GM19452 (cell line): Measurements from ENCODE around the gene PTGES2.

Experiments used
- ATAC-seq: cut with Tn5 transposase; IDR thresholded peaks from one replicate; pipeline ENCODE4 v1.9.1; 2021; ENCODE audit not compliant: unreplicated experiment

Gene PTGES2

DNA sequence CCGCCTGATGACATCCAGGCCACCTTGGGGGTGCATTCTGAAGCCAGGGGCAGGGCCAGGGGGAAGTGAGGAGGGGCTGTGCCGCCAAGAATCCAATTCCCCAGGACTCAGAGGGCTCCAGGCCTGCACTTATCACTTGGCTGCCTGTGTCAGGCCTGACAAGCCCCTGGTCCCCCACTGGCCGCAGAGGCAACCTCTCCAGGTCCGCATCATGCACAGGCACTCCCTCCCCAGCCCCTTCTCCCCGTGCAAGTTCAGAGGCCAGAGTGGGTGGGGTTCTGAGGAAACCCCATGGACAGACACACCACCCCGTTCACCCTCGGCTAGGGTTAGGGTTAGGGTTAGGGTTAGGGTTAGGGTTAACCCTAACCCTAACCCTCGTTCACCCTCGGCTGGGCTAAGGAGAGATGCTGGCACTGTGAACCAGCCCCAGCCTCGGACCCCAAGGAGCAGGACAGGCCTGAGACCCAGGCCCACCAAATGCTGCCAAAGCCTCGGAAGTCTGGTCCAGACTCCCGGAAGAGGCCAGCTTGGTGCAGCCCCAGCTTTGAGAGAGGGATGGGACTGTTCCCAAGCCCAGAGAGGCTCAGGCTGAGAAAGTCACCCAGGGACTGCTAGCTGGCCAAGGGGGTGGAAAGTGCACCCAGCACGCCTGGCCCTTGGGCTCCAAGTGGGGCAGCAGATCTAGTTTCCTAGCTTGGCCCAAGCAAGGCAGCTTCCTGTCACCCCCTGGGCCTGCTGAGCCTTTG lies 26.6 kb upstream of the PTGES2 start:
- no peak for ATAC-seq

- ATAC-seq = no peak
Observed at GRCh38 chr9:128153060-128153946, 25.8 kb upstream of the PTGES2 start.

DNA sequence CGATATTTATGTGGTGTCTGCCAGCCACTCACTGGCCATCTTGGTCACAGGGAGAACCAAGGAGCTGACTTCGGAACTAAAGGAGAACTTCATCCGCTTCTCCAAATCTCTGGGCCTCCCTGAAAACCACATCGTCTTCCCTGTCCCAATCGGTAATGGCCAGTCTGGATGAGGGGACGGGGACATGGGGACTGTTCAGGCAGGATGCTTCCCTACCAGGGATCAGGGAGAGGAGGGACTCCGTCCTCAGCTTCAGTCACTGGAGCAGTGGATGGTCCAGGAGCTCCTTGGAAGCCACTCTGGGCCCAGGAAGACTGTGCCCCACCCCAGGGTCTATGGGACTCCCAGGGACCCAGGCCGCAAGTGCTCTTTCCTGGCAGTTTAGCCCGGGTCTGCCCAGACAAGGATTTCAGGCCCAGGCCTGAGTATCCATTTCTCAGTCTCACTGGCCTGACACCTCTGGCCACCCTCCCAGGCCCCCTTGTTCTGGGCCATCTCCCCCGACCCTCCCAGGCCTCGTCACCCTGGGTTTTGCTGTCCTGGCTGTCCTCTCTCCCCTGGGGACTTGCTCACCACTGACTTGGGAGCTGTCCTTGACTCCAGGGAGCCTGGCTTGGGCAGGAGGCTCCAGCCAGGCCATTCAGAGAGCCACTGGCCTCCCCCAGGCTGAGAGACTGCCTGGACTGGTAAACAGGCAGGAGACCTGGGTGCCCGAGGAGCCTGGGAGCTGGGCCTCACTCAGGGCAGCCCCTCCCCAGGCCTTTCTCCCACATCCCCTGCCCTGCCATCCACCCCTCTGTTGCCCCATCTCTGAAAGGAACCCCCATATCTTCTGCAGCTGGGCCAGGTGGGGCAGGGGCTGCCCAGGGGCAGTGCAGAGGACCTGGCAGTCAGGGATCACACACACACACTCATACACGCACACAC lies 24.9 kb upstream of the PTGES2 start:
- ATAC-seq = no peak

GRCh38 chr9:128151309-128152132 lies 24.0 kb upstream of the PTGES2 start:
- ATAC-seq = no peak

DNA sequence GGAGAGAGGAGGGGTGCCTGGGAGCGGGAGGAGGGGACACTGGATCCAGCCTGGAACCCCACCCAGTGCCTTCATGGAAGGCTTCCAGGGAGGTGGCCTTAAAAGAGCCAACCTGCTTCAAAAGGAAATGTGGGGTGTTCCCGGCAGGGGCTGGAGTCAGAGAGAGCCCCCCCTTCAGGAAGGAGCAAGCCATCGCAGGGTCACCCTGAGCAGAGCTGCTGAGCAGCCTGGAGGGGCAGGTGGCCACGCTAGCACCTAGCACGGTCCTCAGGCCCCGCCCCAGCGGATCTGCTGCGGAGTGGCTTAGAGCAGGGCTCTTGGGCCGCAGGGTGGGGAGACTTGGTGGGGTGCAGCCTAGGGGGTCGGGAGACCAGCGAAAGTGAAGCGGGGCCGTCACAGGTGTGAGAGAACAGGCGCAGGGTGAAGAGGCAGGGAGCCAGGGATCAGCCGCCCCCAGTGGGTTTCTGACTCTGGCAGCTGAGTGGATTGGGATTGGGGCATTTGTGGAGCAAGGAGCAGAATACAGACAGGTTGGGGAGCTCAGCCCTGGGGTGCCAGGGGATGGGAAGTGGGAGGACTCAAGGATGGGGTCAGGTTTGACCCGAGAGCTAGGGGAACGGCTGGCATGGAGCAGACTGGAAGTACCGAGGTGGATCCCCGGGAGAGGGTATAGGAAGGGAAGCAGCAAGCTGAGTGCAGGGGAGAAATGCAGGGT lies 23.2 kb upstream of the PTGES2 start:
- no peak for ATAC-seq

- ATAC-seq = no peak
Observed at GRCh38 chr9:128149951-128150593, 22.5 kb upstream of the PTGES2 start.

- ATAC-seq = no peak
Observed at GRCh38 chr9:128149001-128149701, 21.6 kb upstream of the PTGES2 start, which contains the start of gene LCN2. LCN2 (plus strand) TSS chr9:128149453; CDS start chr9:128149526, 73 bp downstream.

DNA sequence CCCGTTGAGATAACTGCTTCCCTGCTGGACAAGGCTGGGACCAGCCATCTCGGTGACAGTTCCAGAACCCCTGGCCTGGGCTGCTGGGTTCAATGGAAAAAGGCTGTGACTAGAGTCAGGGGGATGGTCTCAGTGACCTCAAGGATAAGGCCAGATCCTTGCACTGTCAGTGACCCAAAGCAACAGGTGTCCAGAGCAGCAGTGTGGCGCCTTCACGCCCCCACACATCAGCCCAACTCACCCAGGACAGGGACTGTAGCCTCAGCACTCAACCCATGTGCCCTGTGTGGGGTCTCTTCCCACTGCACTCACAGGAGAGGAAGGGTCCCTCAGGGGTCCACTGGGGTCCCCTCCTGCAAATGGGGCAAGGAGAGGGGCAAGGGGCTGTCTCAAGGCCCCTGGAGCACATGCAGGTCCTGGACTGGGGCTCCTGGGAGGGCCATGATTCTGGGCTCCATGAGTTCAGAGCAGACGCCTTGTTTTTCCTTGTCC lies 21.0 kb upstream of the PTGES2 start:
- ATAC-seq = no peak

- no peak for ATAC-seq
Observed at GRCh38 chr9:128146591-128147120, 19.1 kb upstream of the PTGES2 start.

DNA sequence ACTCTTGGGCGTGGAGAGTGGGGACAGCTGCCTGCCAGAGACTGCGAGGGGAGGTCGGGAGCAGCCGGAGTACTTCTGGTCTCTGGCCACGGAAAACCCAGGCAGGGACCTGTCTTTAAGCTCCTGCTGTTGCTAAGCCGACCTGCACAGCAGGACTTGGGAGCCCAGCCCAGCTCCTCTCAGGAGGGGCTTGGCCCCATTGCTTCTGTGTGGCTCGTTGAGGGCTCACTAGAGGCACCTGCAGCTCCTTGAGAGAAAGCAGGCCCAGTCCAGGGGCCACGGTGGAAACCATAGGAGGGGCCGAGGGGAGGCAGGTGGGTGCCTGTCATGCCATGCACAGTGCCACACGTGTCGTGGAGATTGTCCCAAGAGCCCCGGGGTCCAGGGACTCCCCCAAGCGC lies 18.4 kb upstream of the PTGES2 start:
- no peak for ATAC-seq

DNA sequence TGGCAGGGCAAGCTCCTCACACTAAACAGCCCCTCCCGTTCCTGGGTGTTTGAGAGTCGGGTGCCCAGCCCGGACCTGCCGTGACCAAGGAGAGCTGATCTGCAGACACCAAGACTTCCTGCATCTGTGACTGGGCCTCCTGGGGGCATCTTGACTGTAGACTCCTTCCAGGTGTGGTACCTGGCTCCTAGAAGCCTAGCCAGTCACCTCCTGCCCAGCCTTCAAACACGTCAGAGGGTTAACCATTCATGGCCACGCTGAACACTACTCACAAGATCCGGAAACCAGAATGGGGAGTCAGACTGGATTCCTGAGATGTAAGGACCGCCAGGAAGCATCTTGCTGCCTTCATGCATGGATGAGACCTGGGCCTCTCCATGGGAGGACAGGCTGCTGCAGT lies 18.0 kb upstream of the PTGES2 start:
- ATAC-seq = no peak

DNA sequence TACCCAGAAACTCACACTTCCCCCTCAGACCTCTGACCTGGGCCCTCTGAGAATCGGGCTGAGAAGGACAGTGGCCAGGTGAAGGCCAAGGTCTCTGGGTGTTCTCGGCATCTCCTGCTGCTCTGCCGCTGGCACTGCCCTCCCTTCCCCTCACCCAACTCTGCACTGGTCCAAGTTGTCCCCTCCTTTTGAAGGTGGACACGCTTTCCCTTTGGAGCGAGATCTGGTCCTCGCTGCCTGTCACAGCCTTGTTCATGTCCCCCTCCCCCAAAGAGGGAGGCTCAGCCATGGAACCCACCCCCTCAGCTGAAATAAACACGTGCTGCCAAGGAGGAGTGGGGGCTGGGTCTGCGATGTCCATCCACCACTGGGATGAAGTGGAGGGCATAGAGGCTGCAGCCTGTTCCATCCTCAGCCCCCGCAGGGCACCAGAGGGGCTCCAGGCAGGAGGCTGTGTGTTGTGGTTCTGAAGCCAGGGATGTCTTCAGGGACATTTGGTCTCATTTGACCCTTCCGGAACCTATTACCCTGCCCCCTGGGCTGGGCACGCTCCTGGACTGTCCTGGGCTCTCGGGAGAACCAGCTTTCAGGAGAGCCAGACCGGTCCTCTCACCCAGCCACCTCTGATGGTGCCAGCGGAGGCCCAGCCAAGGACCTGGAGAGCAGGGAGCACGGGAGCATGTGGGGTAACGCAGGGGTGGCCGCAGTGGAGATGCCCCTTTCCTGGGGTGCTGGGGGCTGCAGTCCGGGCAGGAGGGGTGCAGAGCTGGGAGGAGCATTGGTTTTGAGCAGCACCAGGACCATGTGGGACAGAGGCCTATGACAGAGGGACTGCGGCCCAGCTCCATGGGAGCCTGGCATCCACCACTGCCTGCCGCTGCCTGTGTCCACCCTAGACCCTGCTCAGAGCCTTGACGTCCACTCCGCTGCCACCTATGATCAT lies 17.0 kb upstream of the PTGES2 start:
- no peak for ATAC-seq

DNA sequence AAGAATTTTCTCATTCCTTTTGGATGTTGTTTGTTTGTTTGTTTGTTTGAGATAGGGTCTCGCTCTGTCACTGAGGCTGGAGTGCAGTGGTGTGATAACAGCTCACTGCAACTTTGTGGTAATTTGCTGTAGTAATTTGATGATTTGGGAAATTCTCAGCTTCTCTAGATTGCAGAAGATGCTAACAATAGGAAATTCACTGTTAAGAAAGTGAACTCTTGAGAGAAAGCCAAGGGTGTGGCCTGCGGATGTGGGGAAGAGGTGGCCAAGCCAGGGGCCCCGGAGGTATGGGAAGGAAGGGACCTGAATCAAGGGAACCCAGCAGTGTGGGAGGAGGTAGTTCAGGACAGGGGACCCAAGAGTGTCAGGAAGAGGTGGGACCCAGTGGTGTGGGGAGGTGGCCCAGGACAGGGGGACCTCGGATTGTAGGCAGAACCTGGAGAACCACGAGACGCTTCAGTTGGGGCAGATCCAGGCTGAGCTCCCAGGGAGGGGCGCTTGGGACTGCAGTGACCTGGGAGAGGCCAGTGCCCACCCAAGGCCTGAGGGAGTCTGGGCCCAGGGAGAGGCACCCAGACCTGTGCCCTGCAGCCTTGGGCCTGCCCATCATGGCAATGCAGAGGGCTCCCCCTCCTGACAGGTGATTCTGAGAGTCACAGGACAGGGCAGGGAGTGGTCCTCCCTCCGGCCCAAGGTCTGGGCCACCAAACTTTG lies 16.2 kb upstream of the PTGES2 start:
- no peak for ATAC-seq

- no peak for ATAC-seq
Observed at GRCh38 chr9:128142596-128142995, 15.1 kb upstream of the PTGES2 start.

DNA sequence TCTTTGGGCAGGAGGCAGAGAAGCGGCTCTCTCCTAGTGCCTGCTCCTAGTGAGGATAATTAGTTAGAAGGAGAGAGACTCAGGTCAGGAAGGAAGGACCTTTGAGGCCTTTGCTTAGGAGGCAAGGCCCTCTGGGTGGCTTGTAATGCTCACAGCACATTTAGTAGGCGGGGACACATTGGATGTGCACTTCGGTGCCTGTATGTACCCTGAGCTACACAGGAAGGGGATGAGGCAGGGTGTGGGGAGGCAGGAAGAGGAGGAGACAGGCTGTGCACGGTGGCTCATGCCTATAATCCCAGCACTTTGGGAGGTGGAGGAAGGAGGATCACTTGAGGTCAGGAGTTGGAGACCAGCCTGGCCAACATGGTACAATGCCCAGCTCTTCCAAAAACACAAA lies 14.5 kb upstream of the PTGES2 start:
- no peak for ATAC-seq

GRCh38 chr9:128141604-128142003 lies 14.1 kb upstream of the PTGES2 start:
- ATAC-seq = no peak
